Activated CD8-positive, alpha-beta T cell treated with anti-CD3 and anti-CD28 coated beads for 36 hours (primary cell): ENCODE results near the gene KAZN. TPM values are rescaled to one million over a fixed set of nuclear protein-coding genes. Genes with fewer than 3 reads are reported as not detected.

Experiments
- ATAC-seq: fragments of 200-7000 bp; cut with Tn5 transposase; one replicate; pipeline ENCODE4 v1.10.0; 2021; ENCODE audit warnings: mild to moderate bottlenecking, moderate library complexity
- CTCF ChIA-PET: fragments of 350-600 bp; sonication (Branson Sonifier 250); formaldehyde crosslinking; loops from one replicate; lab custom pipeline; 2021; ENCODE audit warnings: antibody characterized with exemption; lab: Charles Lee
- POLR2A ChIA-PET: fragments of 350-600 bp; sonication (Branson Sonifier 250); formaldehyde crosslinking; loops from one replicate; lab custom pipeline; 2021; ENCODE audit warnings: antibody characterized with exemption; lab: Charles Lee
- DNase-seq: peaks from one replicate; pipeline ENCODE4 v3.0.0-alpha.2; 2020
- H3K27ac Mint-ChIP-seq: one replicate; pipeline ENCODE4 v1.8.0; 2021; ENCODE audit warnings: mild to moderate bottlenecking, mixed read lengths
- H3K27me3 Mint-ChIP-seq: one replicate; pipeline ENCODE4 v1.8.0; 2021; ENCODE audit warnings: mixed read lengths
- H3K36me3 Mint-ChIP-seq: one replicate; pipeline ENCODE4 v1.8.0; 2021; ENCODE audit warnings: low read depth, mixed read lengths
- H3K4me1 Mint-ChIP-seq: one replicate; pipeline ENCODE4 v1.8.0; 2021; ENCODE audit warnings: low read depth, mixed read lengths
- H3K4me3 Mint-ChIP-seq: one replicate; pipeline ENCODE4 v1.8.0; 2021; ENCODE audit warnings: mild to moderate bottlenecking, moderate library complexity, mixed read lengths
- H3K9me3 Mint-ChIP-seq: one replicate; pipeline ENCODE4 v1.8.0; 2021; ENCODE audit warnings: mixed read lengths
- CTCF ChIP-seq: fragments of 200-600 bp; IDR thresholded peaks from one replicate; pipeline ENCODE4 v1.8.0; 2022; ENCODE audit warnings: antibody characterized with exemption, mild to moderate bottlenecking
- intact Hi-C: fragments of 100-400 bp; cut with micrococcal nuclease; formaldehyde crosslinking; loops from one replicate; pipeline ENCODE4 v1.10.0; 2022
- total RNA-seq, 2 experiments: library from RNA; stranded (reverse); gene quantifications; one replicate each; pipeline ENCODE4 v1.2.3, GENCODE V29; 2021

The KAZN gene
- total RNA-seq, 2 experiments from 2014 or later = 1.7 to 1.9 TPM

GRCh38 chr1:14596591-14596990 is 1.9 kb upstream of the KAZN start:
- Mint-ChIP-seq H3K4me3 (no peak overlapping the region), H3K9me3 (no peaks in the 10 kb centered on the region), H3K36me3 (no peaks in the 10 kb centered on the region), H3K27ac (no peak overlapping the region), H3K27me3 (peaks cover 45% of the 10 kb centered on the region), H3K4me1 (peaks cover 9% of the 10 kb centered on the region)
- ChIA-PET POLR2A (no interaction called here), CTCF (no interaction called here)
- ATAC-seq = no peak
- DNase-seq = no peak
- intact Hi-C loops = no loop called here
- no peak for TF ChIP-seq CTCF

- Mint-ChIP-seq H3K4me1 (peaks cover 9% of the 10 kb centered on the region), H3K4me3 (no peak overlapping the region), H3K27ac (no peak overlapping the region), H3K9me3 (no peaks in the 10 kb centered on the region), H3K36me3 (no peaks in the 10 kb centered on the region), H3K27me3 (peaks cover 51% of the 10 kb centered on the region)
- CTCF ChIA-PET = no interaction called here
- TF ChIP-seq CTCF = no peak
- ATAC-seq (no peak), DNase-seq (no peak)
- intact Hi-C loops = no loop called here
- POLR2A ChIA-PET = no interaction called here
Measured at GRCh38 chr1:14597343-14598006, 1.0 kb upstream of the KAZN start.

DNA sequence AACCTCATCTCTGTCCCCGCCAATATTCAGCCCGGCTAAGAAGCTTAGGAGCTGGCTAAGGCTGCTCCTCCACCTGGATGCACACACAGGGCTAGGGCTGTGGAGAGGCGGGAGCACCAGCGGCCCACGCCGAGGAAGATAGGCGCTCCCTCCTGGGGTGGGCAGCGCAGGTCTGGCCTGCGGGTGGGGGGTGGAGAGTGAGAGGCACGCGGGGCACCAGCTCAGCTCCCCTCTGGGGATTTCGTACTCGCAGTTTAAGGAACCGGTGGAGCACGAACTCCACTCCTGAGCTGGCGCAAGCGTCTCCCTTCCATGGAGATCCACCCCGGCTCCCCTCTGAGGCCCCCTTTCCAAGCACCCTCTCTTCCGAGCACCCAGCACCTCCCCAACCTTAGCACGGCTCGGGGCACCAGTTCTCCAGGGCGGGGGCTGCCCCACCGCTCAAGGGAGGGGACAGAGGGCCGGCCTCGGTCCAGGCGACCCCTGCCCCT is 433 bp upstream of the KAZN start:
- Mint-ChIP-seq H3K36me3 (no peaks in the 10 kb centered on the region), H3K27ac (no peak overlapping the region), H3K27me3 (peaks cover 53% of the 10 kb centered on the region), H3K9me3 (no peaks in the 10 kb centered on the region), H3K4me3 (no peak overlapping the region), H3K4me1 (peaks cover 9% of the 10 kb centered on the region)
- CTCF ChIA-PET = no interaction called here
- intact Hi-C loops = no loop called here
- POLR2A ChIA-PET = no interaction called here
- no peak for ATAC-seq
- no peak for TF ChIP-seq CTCF
- DNase-seq = no peak

GRCh38 chr1:14599183-14599791 is 802 bp downstream of the KAZN start:
- intact Hi-C loops = no loop called here
- H3K27ac Mint-ChIP-seq = no peak overlapping the region
- peaks cover 53% of the 10 kb centered on the region for H3K27me3 Mint-ChIP-seq
- H3K4me3 Mint-ChIP-seq = no peak overlapping the region
- POLR2A ChIA-PET = no interaction called here
- no peak for TF ChIP-seq CTCF
- peak; percentile 12 for DNase-seq
- H3K36me3 Mint-ChIP-seq = no peaks in the 10 kb centered on the region
- H3K9me3 Mint-ChIP-seq = no peaks in the 10 kb centered on the region
- peaks cover 9% of the 10 kb centered on the region for H3K4me1 Mint-ChIP-seq
- CTCF ChIA-PET = no interaction called here
- peak; percentile 13 for ATAC-seq

- Mint-ChIP-seq H3K4me1 (peaks cover 9% of the 10 kb centered on the region), H3K27me3 (peaks cover 53% of the 10 kb centered on the region), H3K9me3 (no peaks in the 10 kb centered on the region), H3K36me3 (no peaks in the 10 kb centered on the region), H3K27ac (no peak overlapping the region), H3K4me3 (no peak overlapping the region)
- ChIA-PET POLR2A (no interaction called here), CTCF (no interaction called here)
- TF ChIP-seq CTCF = no peak
- ATAC-seq (peak; percentile 49), DNase-seq (peak; percentile 4)
- intact Hi-C loops = no loop called here
Measured at GRCh38 chr1:14599800-14600199, 1.3 kb downstream of the KAZN start.
